Measurements from ENCODE around the gene ENTR1. TPM values are rescaled to one million over a fixed set of nuclear protein-coding genes. Genes with fewer than 3 reads are reported as not detected.

ENTR1 gene
- total RNA-seq, 1 experiment from 2014 or later = 90.8 TPM

- Histone ChIP-seq H3K4me1 (ENCODE audit: control insufficient read depth, insufficient read depth, low read length) (peaks cover 5% of the 10 kb centered on the region; the same call in 1 of the 2 replicates), H3K27me3 (ENCODE audit: control insufficient read depth, insufficient read depth, low read length) (no peaks in the 10 kb centered on the region), H3K27ac (ENCODE audit: low read length) (peak within 1 kb of the TSS; percentile 61), H3K9me3 (ENCODE audit: control insufficient read depth, insufficient read depth, low read depth, low read length) (no peaks in the 10 kb centered on the region), H3K36me3 (ENCODE audit: control insufficient read depth, insufficient read depth, low read length) (no peaks in the 10 kb centered on the region; the same call in 1 of the 2 replicates), H3K4me3 (ENCODE audit: low read depth in 2 of 2, low read length in 2 of 2) (peak within 1 kb of the TSS; percentile 51 to 59)
- ChIA-PET POLR2A (interaction anchor here (0.6 kb wide), 1 partner anchor 356 kb away, joined by 3 read pairs; no protein-coding TSS in a partner anchor), CTCF (interaction anchor here (0.9 to 1.3 kb wide), 2 partner anchors 17 to 24 kb away, joined by 3 to 5 read pairs; no protein-coding TSS in a partner anchor)
- no TSS peak for BruUV-seq (replicated peaks)
- ATAC-seq (peak; percentile 87), DNase-seq (ENCODE audit: low read depth, low spot score) (peak; percentile 45)
- in situ Hi-C loops (cut with HindIII; ENCODE audit: low pct_unique_long_range_greater_than_20kb, low sequenced_read_pairs) = no loop called here
- intact Hi-C loops (cut with micrococcal nuclease; ENCODE audit: unreplicated experiment) = no loop called here
- TF ChIP-seq POLR2AphosphoS5 (IDR thresholded peaks at IDR 0.05; ENCODE audit: low read depth, low read length) (peak; percentile 85), TCF7L2 (IDR thresholded peaks at IDR 0.05; ENCODE audit: low read depth, low read length) (no peak), REST (IDR thresholded peaks at IDR 0.05; ENCODE audit: insufficient read depth in 1 of 2, low read depth in 2 of 2, low read length in 1 of 2) (no peak), SIN3A (IDR thresholded peaks at IDR 0.05; ENCODE audit: borderline replicate concordance, insufficient read depth, low read depth, low read length) (no peak), CTCF (IDR thresholded peaks at IDR 0.05) (peak; percentile 95)
Measured at GRCh38 chr9:136363106-136363948, 47.1 kb downstream of the ENTR1 start, which contains the start of gene DNLZ. Gene DNLZ (minus strand): TSS chr9:136363744. CDS start chr9:136363714, 30 bp downstream.

- ATAC-seq = no peak
- ChIA-PET CTCF (interaction anchor here (0.9 to 1.3 kb wide), 2 partner anchors 17 to 23 kb away, joined by 3 to 5 read pairs; no protein-coding TSS in a partner anchor), POLR2A (no interaction called here)
- TF ChIP-seq REST (IDR thresholded peaks at IDR 0.05; ENCODE audit: insufficient read depth in 1 of 2, low read depth in 2 of 2, low read length in 1 of 2) = no peak
- no peak for TF ChIP-seq TCF7L2 (IDR thresholded peaks at IDR 0.05; ENCODE audit: low read depth, low read length)
- TF ChIP-seq CTCF (IDR thresholded peaks at IDR 0.05) = no peak
- TF ChIP-seq SIN3A (IDR thresholded peaks at IDR 0.05; ENCODE audit: borderline replicate concordance, insufficient read depth, low read depth, low read length) = no peak
- no peak for TF ChIP-seq POLR2AphosphoS5 (IDR thresholded peaks at IDR 0.05; ENCODE audit: low read depth, low read length)
- Histone ChIP-seq H3K9me3 (ENCODE audit: control insufficient read depth, insufficient read depth, low read depth, low read length) (no peaks in the 10 kb centered on the region), H3K27ac (ENCODE audit: low read length) (peak overlapping the region; percentile 40; the same call in 1 of the 2 replicates), H3K27me3 (ENCODE audit: control insufficient read depth, insufficient read depth, low read length) (no peaks in the 10 kb centered on the region), H3K4me3 (ENCODE audit: low read depth in 2 of 2, low read length in 2 of 2) (peak overlapping the region; percentile 19 to 43; a peak in 3 of 4 replicates), H3K4me1 (ENCODE audit: control insufficient read depth, insufficient read depth, low read length) (peaks cover 5% of the 10 kb centered on the region; the same call in 1 of the 2 replicates), H3K36me3 (ENCODE audit: control insufficient read depth, insufficient read depth, low read length) (no peaks in the 10 kb centered on the region; the same call in 1 of the 2 replicates)
- no peak for DNase-seq (ENCODE audit: low read depth, low spot score)
- intact Hi-C loops (cut with micrococcal nuclease; ENCODE audit: unreplicated experiment) (no loop called here), in situ Hi-C loops (cut with HindIII; ENCODE audit: low pct_unique_long_range_greater_than_20kb, low sequenced_read_pairs) (no loop called here)
- BruUV-seq (replicated peaks) = no TSS peak
Measured at GRCh38 chr9:136362450-136362784, 48.0 kb downstream of the ENTR1 start.
